ENCODE measurements around the gene PTPRCAP. TPM values are rescaled to one million over a fixed set of nuclear protein-coding genes. Genes with fewer than 3 reads are reported as not detected.

The PTPRCAP gene
- total and polyA plus RNA-seq, 7 donors: 0.71 to 129 (median 2.8) TPM

- no peak for DNase-seq
- H3K27ac ChIP-seq: no peak overlapping the region
- no peak overlapping the region for H3K4me3 ChIP-seq
- peaks cover 0 to 29% (median 28%) of the 10 kb centered on the region in 4 donors for H3K4me1 ChIP-seq
- WGBS, 2 donors: 88 to 91% methylated on average over 34 of the region's 34 CpGs
- no peaks in the 10 kb centered on the region for H3K27me3 ChIP-seq
- TF ChIP-seq EP300 (IDR thresholded peaks at IDR 0.05) (no peak), POLR2A (IDR thresholded peaks at IDR 0.05) (no peak), POLR2AphosphoS5 (IDR thresholded peaks at IDR 0.05) (no peak), CTCF (IDR thresholded peaks at IDR 0.05) (no peak)
- no peaks in the 10 kb centered on the region for H3K9me3 ChIP-seq
- no peaks in the 10 kb centered on the region for H3K36me3 ChIP-seq
- intact Hi-C loops (cut with DNase I): no loop called here
These were observed 13.4 kb downstream of the PTPRCAP start for GRCh38 chr11:67423891-67424613.

- intact Hi-C loops (cut with DNase I): no loop called here
- H3K4me1 ChIP-seq: peaks cover 0 to 30% (median 24%) of the 10 kb centered on the region in 4 donors
- no peaks in the 10 kb centered on the region for H3K9me3 ChIP-seq
- no peak for TF ChIP-seq CTCF (IDR thresholded peaks at IDR 0.05)
- no peak for TF ChIP-seq EP300 (IDR thresholded peaks at IDR 0.05)
- TF ChIP-seq POLR2A (IDR thresholded peaks at IDR 0.05): no peak
- TF ChIP-seq POLR2AphosphoS5 (IDR thresholded peaks at IDR 0.05): no peak
- no peaks in the 10 kb centered on the region for H3K36me3 ChIP-seq
- H3K27ac ChIP-seq: no peak overlapping the region
- 94 to 95% methylated on average over 13 of the region's 13 CpGs for WGBS, 2 donors
- no peaks in the 10 kb centered on the region for H3K27me3 ChIP-seq
- DNase-seq: no peak
- no peak overlapping the region for H3K4me3 ChIP-seq
These were observed 14.0 kb downstream of the PTPRCAP start for GRCh38 chr11:67423466-67423865.

- no peak overlapping the region for H3K27ac ChIP-seq
- WGBS, 2 donors: 54 to 64% methylated on average over 6 of the region's 6 CpGs
- TF ChIP-seq POLR2AphosphoS5 (IDR thresholded peaks at IDR 0.05) (no peak), EP300 (IDR thresholded peaks at IDR 0.05) (no peak), CTCF (IDR thresholded peaks at IDR 0.05) (no peak), POLR2A (IDR thresholded peaks at IDR 0.05) (no peak)
- no peaks in the 10 kb centered on the region for H3K36me3 ChIP-seq
- H3K4me3 ChIP-seq: no peak overlapping the region
- no peaks in the 10 kb centered on the region for H3K27me3 ChIP-seq
- no peaks in the 10 kb centered on the region for H3K9me3 ChIP-seq
- DNase-seq: no peak
- intact Hi-C loops (cut with DNase I): no loop called here
- peaks cover 0 to 30% (median 23%) of the 10 kb centered on the region in 4 donors for H3K4me1 ChIP-seq
These were observed 14.6 kb downstream of the PTPRCAP start for GRCh38 chr11:67422891-67423290.

GRCh38 chr11:67421430-67422031 is 16.0 kb downstream of the PTPRCAP start:
- H3K4me3 ChIP-seq: peak overlapping the region; percentile 31 to 87 (median 71)
- intact Hi-C loops (cut with DNase I): loop anchor here (2.0 kb wide), 1 partner anchor 19 kb away; no protein-coding TSS in a partner anchor
- H3K36me3 ChIP-seq: no peaks in the 10 kb centered on the region
- H3K9me3 ChIP-seq: no peaks in the 10 kb centered on the region
- no peak for TF ChIP-seq EP300 (IDR thresholded peaks at IDR 0.05)
- TF ChIP-seq POLR2AphosphoS5 (IDR thresholded peaks at IDR 0.05): no peak
- no peak for TF ChIP-seq CTCF (IDR thresholded peaks at IDR 0.05)
- TF ChIP-seq POLR2A (IDR thresholded peaks at IDR 0.05): no peak
- peaks cover 0 to 31% (median 20%) of the 10 kb centered on the region in 4 donors for H3K4me1 ChIP-seq
- 55 to 77% methylated on average over 22 of the region's 22 CpGs for WGBS, 2 donors
- DNase-seq: no peak
- peak overlapping the region; percentile 88 to 99 (median 92) for H3K27ac ChIP-seq
- H3K27me3 ChIP-seq: no peaks in the 10 kb centered on the region
